H1 (cell line): ENCODE data around the gene TTL. TPM values are rescaled to one million over a fixed set of nuclear protein-coding genes. Genes with fewer than 3 reads are reported as not detected.

Experiments
- CTCF ChIA-PET: fragments of 300-600 bp; sonication (Branson Sonifier 250); formaldehyde crosslinking; loops from one replicate; lab custom pipeline; 2021; ENCODE audit not compliant: partially characterized antibody; lab: Charles Lee
- POLR2A ChIA-PET: fragments of 300-600 bp; sonication (Branson Sonifier 250); formaldehyde crosslinking; loops from one replicate; lab custom pipeline; 2021; ENCODE audit warnings: inconsistent platforms; ENCODE audit not compliant: partially characterized antibody; lab: Charles Lee
- DNase-seq, 2 experiments: peaks; one replicate each; pipeline versions ENCODE4 v3.0.0 to v3.0.0-alpha.2; 2010 to 2022; ENCODE audit warnings: low spot score in 2 of 2, low read depth in 1 of 2, mixed read lengths in 1 of 2
- FAIRE-seq: peaks from 2 replicates; lab custom pipeline; 2011; peaks lifted over from hg19 to GRCh38; lab: Jason Lieb, UNC
- H2AFZ ChIP-seq: 2 replicates; pipeline ENCODE4 v1.8.1; 2012; ENCODE audit warnings: low read length, inconsistent platforms
- H2AK5ac ChIP-seq: 2 replicates; pipeline ENCODE4 v1.6.1; 2013; ENCODE audit warnings: low read depth, low read length
- H2BK120ac ChIP-seq: replicated peaks from 2 replicates; pipeline ENCODE3; 2013; ENCODE audit warnings: low read depth, low read length, inconsistent platforms
- H2BK12ac ChIP-seq: 2 replicates; pipeline ENCODE4 v1.6.1; 2013; ENCODE audit warnings: low read depth, low read length
- H2BK15ac ChIP-seq: 2 replicates; pipeline ENCODE4 v1.6.1; 2013; ENCODE audit warnings: low read length
- H2BK20ac ChIP-seq: 2 replicates; pipeline ENCODE4 v1.6.1; 2013; ENCODE audit warnings: low read length
- H2BK5ac ChIP-seq: 2 replicates; pipeline ENCODE4 v1.6.1; 2013; ENCODE audit warnings: low read depth, low read length
- H3K14ac ChIP-seq: 2 replicates; pipeline ENCODE4 v1.6.1; 2013; ENCODE audit warnings: inconsistent platforms; ENCODE audit not compliant: insufficient read length
- H3K18ac ChIP-seq: 2 replicates; pipeline ENCODE4 v1.6.1; 2013; ENCODE audit warnings: low read length; ENCODE audit errors: extremely low read depth
- H3K23ac ChIP-seq: 2 replicates; pipeline ENCODE4 v1.6.1; 2013; ENCODE audit warnings: inconsistent platforms; ENCODE audit not compliant: insufficient read length
- H3K23me2 ChIP-seq: 2 replicates; pipeline ENCODE4 v1.6.1; 2013; ENCODE audit warnings: low read depth, low read length
- H3K27ac ChIP-seq: 2 replicates; pipeline ENCODE4 v1.6.1; 2011; ENCODE audit warnings: low read depth, low read length, inconsistent platforms
- H3K27me3 ChIP-seq, 4 experiments: replicated peaks in 1 of 4; 1 replicate in 1 of 4; 2 replicates in 3 of 4; pipeline versions ENCODE4 v1.6.1 to v1.8.1; 2011 to 2013; ENCODE audit warnings: low read length in 3 of 4, mild to moderate bottlenecking in 3 of 4, inconsistent platforms in 2 of 4, mixed read lengths in 2 of 4, moderate library complexity in 1 of 4; ENCODE audit not compliant: control insufficient read depth in 3 of 4, insufficient read depth in 3 of 4; ENCODE audit errors: extremely low read depth in 1 of 4
- H3K36me3 ChIP-seq, 4 experiments: 2 replicates each; pipeline versions ENCODE4 v1.6.1 to v1.8.1; 2011 to 2013; ENCODE audit warnings: mild to moderate bottlenecking in 4 of 4, low read length in 3 of 4, moderate library complexity in 2 of 4, control low read depth in 1 of 4, inconsistent platforms in 1 of 4; ENCODE audit not compliant: insufficient read depth in 4 of 4, control insufficient read depth in 2 of 4
- H3K4ac ChIP-seq: replicated peaks from 2 replicates; pipeline ENCODE3; 2013; ENCODE audit warnings: low read length, low read depth, mixed read lengths, inconsistent platforms; ENCODE audit not compliant: insufficient read length
- H3K4me1 ChIP-seq, 4 experiments: replicated peaks in 1 of 4; 1 replicate in 1 of 4; 2 replicates in 3 of 4; pipeline versions ENCODE4 v1.6.1 to v1.8.1; 2011 to 2013; ENCODE audit warnings: low read length in 3 of 4, inconsistent platforms in 2 of 4, mixed read lengths in 1 of 4; ENCODE audit not compliant: insufficient read depth in 4 of 4, control insufficient read depth in 3 of 4
- H3K4me2 ChIP-seq, 2 experiments: 2 replicates each; pipeline versions ENCODE4 v1.6.1 to v1.8.1; 2011 to 2013; ENCODE audit warnings: low read depth in 2 of 2, low read length in 2 of 2, control low read depth in 1 of 2, inconsistent platforms in 1 of 2, mild to moderate bottlenecking in 1 of 2; ENCODE audit not compliant: insufficient read depth in 1 of 2
- H3K4me3 ChIP-seq, 4 experiments: fragments of 200-600, 300-600 bp in 1 of 4; sonication (generic), shearing (Covaris generic), sonication (Bioruptor Twin) in 1 of 4; 2 replicates each; pipeline versions ENCODE4 v1.5.1 to v1.8.1; 2011 to 2016; ENCODE audit warnings: low read length in 4 of 4, low read depth in 3 of 4, control low read depth in 2 of 4, inconsistent platforms in 2 of 4, mild to moderate bottlenecking in 2 of 4, mixed read lengths in 1 of 4, moderate library complexity in 1 of 4; ENCODE audit not compliant: insufficient read depth in 2 of 4; ENCODE audit errors: extremely low read depth in 1 of 4
- H3K56ac ChIP-seq: replicated peaks from 2 replicates; pipeline ENCODE3; 2013; ENCODE audit warnings: low read depth, mild to moderate bottlenecking, mixed read lengths, low read length, inconsistent platforms; ENCODE audit not compliant: insufficient read length
- H3K79me1 ChIP-seq: 2 replicates; pipeline ENCODE4 v1.6.1; 2013; ENCODE audit warnings: low read depth, low read length, control low read depth
- H3K79me2 ChIP-seq, 2 experiments: 2 replicates each; pipeline versions ENCODE4 v1.6.1 to v1.8.1; 2012 to 2013; ENCODE audit warnings: low read length in 2 of 2, mild to moderate bottlenecking in 2 of 2, inconsistent platforms in 1 of 2; ENCODE audit not compliant: insufficient read depth in 2 of 2, control insufficient read depth in 1 of 2
- H3K9ac ChIP-seq, 4 experiments: replicated peaks in 1 of 4; 1 replicate in 1 of 4; 2 replicates in 3 of 4; pipeline versions ENCODE4 v1.6.1 to v1.8.1; 2011 to 2013; ENCODE audit warnings: low read depth in 3 of 4, low read length in 3 of 4, control low read depth in 2 of 4, mild to moderate bottlenecking in 2 of 4, moderate library complexity in 2 of 4, inconsistent platforms in 1 of 4; ENCODE audit errors: extremely low read depth in 1 of 4
- H3K9me3 ChIP-seq, 2 experiments: 2 replicates each; pipeline versions ENCODE4 v1.6.1 to v1.8.1; 2012 to 2013; ENCODE audit warnings: mild to moderate bottlenecking in 2 of 2, moderate library complexity in 2 of 2, control low read depth in 1 of 2, inconsistent platforms in 1 of 2, low read depth in 1 of 2, low read length in 1 of 2, mixed read lengths in 1 of 2; ENCODE audit not compliant: insufficient read depth in 2 of 2
- H4K20me1 ChIP-seq, 2 experiments: replicated peaks in 1 of 2; 2 replicates each; pipeline versions ENCODE3 to v1.8.1; 2011 to 2013; ENCODE audit warnings: inconsistent platforms in 2 of 2, low read length in 2 of 2, mild to moderate bottlenecking in 1 of 2; ENCODE audit not compliant: insufficient read depth in 2 of 2, control insufficient read depth in 1 of 2
- H4K5ac ChIP-seq: 2 replicates; pipeline ENCODE4 v1.6.1; 2013; ENCODE audit warnings: low read length, low read depth, mixed read lengths, inconsistent platforms; ENCODE audit not compliant: insufficient read length
- H4K8ac ChIP-seq: 2 replicates; pipeline ENCODE4 v1.8.0; 2013; ENCODE audit warnings: mild to moderate bottlenecking, moderate library complexity, low read length, inconsistent platforms; ENCODE audit not compliant: insufficient read depth; ENCODE audit errors: extremely low read depth
- H4K91ac ChIP-seq: replicated peaks from 2 replicates; pipeline ENCODE3; 2013; ENCODE audit warnings: low read length, mixed read lengths, inconsistent platforms; ENCODE audit not compliant: insufficient read length
- BCL11A ChIP-seq, 2 experiments: IDR thresholded peaks; one replicate each; pipeline ENCODE4 v1.6.1; 2011; ENCODE audit warnings: low read depth in 2 of 2, low read length in 2 of 2, mild to moderate bottlenecking in 2 of 2
- BRCA1 ChIP-seq: IDR thresholded peaks from 2 replicates; pipeline ENCODE4 v1.6.1; 2012; ENCODE audit warnings: low read depth, low read length, improper control_type of control experiment
- JUND ChIP-seq: IDR thresholded peaks from 2 replicates; pipeline ENCODE4 v1.6.1; 2011; ENCODE audit warnings: mild to moderate bottlenecking, improper control_type of control experiment, low read length
- KDM4A ChIP-seq: IDR thresholded peaks from one replicate; pipeline ENCODE4 v1.7.1; 2012; ENCODE audit warnings: low read depth, mild to moderate bottlenecking, moderate library complexity, low read length, inconsistent platforms; ENCODE audit not compliant: severe bottlenecking
- POLR2A ChIP-seq, 2 experiments: IDR thresholded peaks; 1 replicate in 1 of 2; 2 replicates in 1 of 2; pipeline ENCODE4 v1.6.1; 2011; ENCODE audit warnings: low read depth in 2 of 2, low read length in 2 of 2, mild to moderate bottlenecking in 2 of 2; ENCODE audit errors: control extremely low read depth in 1 of 2
- RFX5 ChIP-seq: IDR thresholded peaks from 2 replicates; pipeline ENCODE4 v1.6.1; 2011; ENCODE audit warnings: low read depth, low read length, improper control_type of control experiment, borderline replicate concordance
- SAP30 ChIP-seq: fragments of 300-600 bp; sonication (generic); IDR thresholded peaks from 2 replicates; pipeline ENCODE4 v1.7.1; 2012; ENCODE audit warnings: low read length, moderate library complexity, mild to moderate bottlenecking, inconsistent platforms; ENCODE audit not compliant: insufficient read depth, insufficient replicate concordance
- SP1 ChIP-seq: IDR thresholded peaks from 2 replicates; pipeline ENCODE4 v1.6.1; 2011; ENCODE audit warnings: low read depth, low read length
- SP2 ChIP-seq: IDR thresholded peaks from 2 replicates; pipeline ENCODE4 v1.6.1; 2012; ENCODE audit warnings: mild to moderate bottlenecking, low read length, inconsistent platforms
- SP4 ChIP-seq: IDR thresholded peaks from 2 replicates; pipeline ENCODE4 v1.6.1; 2012; ENCODE audit warnings: low read length, inconsistent platforms
- WGBS, 2 experiments: shearing (Covaris generic) in 1 of 2; methylation state at CpG; one replicate each; pipeline versions ENCODE4 v1.1.6 to v1.1.7; 2013 to 2015; ENCODE audit warnings: low lambda C conversion rate in 2 of 2, mixed read lengths in 2 of 2, inconsistent platforms in 1 of 2, low coverage in 1 of 2, missing lambda C conversion rate in 1 of 2; ENCODE audit not compliant: insufficient replicate concordance in 2 of 2, insufficient coverage in 1 of 2, insufficient read length in 1 of 2; ENCODE audit errors: extremely low coverage in 1 of 2, missing lambda C conversion rate in 1 of 2; 5-methylcytosine and 5-hydroxymethylcytosine counted together
- long read RNA-seq, 2 experiments: library from RNA in 1 of 2; library from capped mRNA in 1 of 2; stranded (forward); transcript quantifications; one replicate each; pipeline ENCODE4 v2.0.0, GENCODE V29; 2021; ENCODE audit warnings: inconsistent platforms in 1 of 2
- polyA minus RNA-seq, 3 experiments: library from RNA; depleted of rRNA, polyadenylated mRNA; stranded (reverse); fragments of >200 nt; gene quantifications; 1 replicate in 2 of 3; 2 replicates in 1 of 3; pipeline ENCODE4 v1.2.3, GENCODE V29; 2011
- polyA plus RNA-seq, 7 experiments: library from polyadenylated mRNA; depleted of rRNA in 3 of 7; stranded (reverse) in 5 of 7; unstranded in 2 of 7; fragments of >200 nt in 5 of 7; fragments of 200-250 nt in 2 of 7; gene quantifications; 1 replicate in 5 of 7; 2 replicates in 1 of 7; 4 replicates in 1 of 7; pipeline versions ENCODE4 v1.2.1 to v1.2.3, GENCODE V29; 2011 to 2013; ENCODE audit warnings: missing spikeins in 2 of 7, mixed read lengths in 2 of 7
- total RNA-seq: library from RNA; stranded (reverse); fragmentation: NEBNext Ultra II Directional; extraction: Animal tissue kit (Norgen Biotek cat#: 25700); gene quantifications from 2 replicates; pipeline ENCODE4 v1.2.1, GENCODE V29; 2021

TTL gene
- 53.5 and 57.1 TPM in 2 replicates for total RNA-seq
- polyA plus RNA-seq (2011; rRNA removed), result 14.4 and 17.5 TPM in 2 replicates
- polyA plus RNA-seq (2011; cell fraction: cytosol; rRNA removed), result 17.5 TPM
- 21.7 TPM for polyA plus RNA-seq (2011; cell fraction: nucleus; rRNA removed)
- polyA plus RNA-seq (2012, experiment 1 of 2), result 20.6 to 32.5 TPM (median 27.0 TPM) in 4 replicates
- 5.8 TPM for polyA plus RNA-seq (2012, experiment 2 of 2)
- polyA plus RNA-seq (2013, experiment 1 of 2), result 24.2 TPM
- polyA plus RNA-seq (2013, experiment 2 of 2), result 22.7 TPM
- polyA minus RNA-seq (2011; rRNA and poly(A)+ RNA removed), result 33.4 and 42.7 TPM in 2 replicates
- polyA minus RNA-seq (2011; cell fraction: cytosol; rRNA and poly(A)+ RNA removed), result 23.9 TPM
- 27.6 TPM for polyA minus RNA-seq (2011; cell fraction: nucleus; rRNA and poly(A)+ RNA removed)
- long read RNA-seq, experiment 1, full-length matches to known transcripts, result 1 of 24 reads
- long read RNA-seq, experiment 1, partial matches to known transcripts, result 20 of 24 reads
- long read RNA-seq, experiment 1, other reads (novel, unspliced or antisense), result 3 of 24 reads
- long read RNA-seq, experiment 2, partial matches to known transcripts, result 0 of 4 reads
- long read RNA-seq, experiment 2, other reads (novel, unspliced or antisense), result 4 of 4 reads

GRCh38 chr2:112481528-112482233 is at the start of gene TTL:
TTL (plus strand) TSS chr2:112482156; CDS start chr2:112482345, 189 bp downstream.
- Histone ChIP-seq H3K23ac (no peak within 1 kb of the TSS), H2BK15ac (no peak within 1 kb of the TSS; the same call in 1 of the 2 replicates), H3K14ac (no peak within 1 kb of the TSS), H2BK12ac (no peak within 1 kb of the TSS), H3K18ac (peak within 1 kb of the TSS; percentile 93), H3K56ac (peak within 1 kb of the TSS; percentile 71), H3K4me3 (peak within 1 kb of the TSS; percentile 72 to 91 (median 89)), H4K8ac (peak within 1 kb of the TSS; percentile 60; the same call in 1 of the 2 replicates), H3K27ac (no peak within 1 kb of the TSS; the same call in 1 of the 2 replicates), H2AK5ac (no peak within 1 kb of the TSS), H3K23me2 (peaks cover 11% of the 10 kb centered on the region), H2BK120ac (no peak within 1 kb of the TSS), H3K79me1 (0 out of 2 replicates have a peak, but pooled peaks cover 3% of the 10 kb centered on the region), H3K36me3 (no peaks in the 10 kb centered on the region), H3K4me2 (peak within 1 kb of the TSS; percentile 50 to 91), H3K9ac (peak within 1 kb of the TSS; percentile 48 to 80 (median 54)), H3K27me3 (no peaks in the 10 kb centered on the region; a peak in 1 of 7 replicates), H4K5ac (peak within 1 kb of the TSS; percentile 4), H2BK5ac (0 out of 2 replicates have a peak within 1 kb of the TSS, but pooled peaks have one; percentile 32), H2AFZ (peak within 1 kb of the TSS; percentile 84), H4K91ac (no peak within 1 kb of the TSS), H2BK20ac (no peak within 1 kb of the TSS), H4K20me1 (no peaks in the 10 kb centered on the region), H3K4ac (peak within 1 kb of the TSS; percentile 96), H3K4me1 (peaks cover 0 to 7% (median 4%) of the 10 kb centered on the region in 4 experiments; a peak in 5 of 7 replicates), H3K79me2 (peaks cover 0 to 33% of the 10 kb centered on the region in 2 experiments; a peak in 2 of 4 replicates), H3K9me3 (no peaks in the 10 kb centered on the region)
- POLR2A ChIA-PET, result interaction anchor here (0.7 kb wide), 1 partner anchor 12 kb away, joined by 3 read pairs; no protein-coding TSS in a partner anchor
- 1% methylated on average over 50 of the region's 82 CpGs; no CpG with 5 or more reads in 1 of the 2 experiments for WGBS, 2 experiments
- CTCF ChIA-PET, result interaction anchor here (1.0 to 2.7 kb wide), 9 partner anchors 10 to 96 kb away, joined by 3 to 17 read pairs (median 4); no protein-coding TSS in a partner anchor
- FAIRE-seq (no peak), DNase-seq (peak in 1 of 2 experiments; percentile 73)
- TF ChIP-seq SAP30, result no peak
- TF ChIP-seq RFX5, result no peak
- TF ChIP-seq POLR2A (IDR thresholded peaks at IDR 0.05; ENCODE audit: control extremely low read depth in 1 of 2, low read depth in 2 of 2, low read length in 2 of 2), result no peak
- no peak for TF ChIP-seq SP2
- TF ChIP-seq SP4, result 0 out of 2 replicates have a peak, but pooled peaks have one; percentile 48
- TF ChIP-seq KDM4A, result peak; percentile 42
- no peak for TF ChIP-seq JUND
- TF ChIP-seq BRCA1, result no peak
- no peak for TF ChIP-seq BCL11A (IDR thresholded peaks at IDR 0.05; ENCODE audit: low read depth in 2 of 2, low read length in 2 of 2)
- no peak for TF ChIP-seq SP1
